CD4-positive, alpha-beta T cell (primary cell): Measurements from ENCODE around the gene RECQL5. TPM values are rescaled to one million over a fixed set of nuclear protein-coding genes. Genes with fewer than 3 reads are reported as not detected.
A peak's percentile ranks its signal among the peaks of the same experiment; 100 is the strongest.

Experiments used
- ATAC-seq: fragments of 200-7000 bp; cut with Tn5 transposase; one replicate; pipeline ENCODE4 v1.10.0; 2022; ENCODE audit warnings: mild to moderate bottlenecking; ENCODE audit not compliant: poor library complexity
- CTCF ChIA-PET: fragments of 350-600 bp; sonication (Branson Sonifier 250); formaldehyde crosslinking; loops from one replicate; lab custom pipeline; 2021; ENCODE audit warnings: antibody characterized with exemption, inconsistent platforms; lab: Charles Lee
- POLR2A ChIA-PET: fragments of 350-600 bp; sonication (Branson Sonifier 250); formaldehyde crosslinking; loops from one replicate; lab custom pipeline; 2021; ENCODE audit warnings: antibody characterized with exemption, inconsistent platforms; lab: Charles Lee
- DNase-seq, 14 experiments: peaks; one replicate each; pipeline ENCODE4 v3.0.0-alpha.2; 2013 to 2020; ENCODE audit warnings: mixed read lengths in 2 of 14
- H3K27ac ChIP-seq, 2 donors: one replicate each; pipeline versions ENCODE4 v1.5.1 to v1.7.0; 2013; ENCODE audit warnings: low read length in 2 of 2, low read depth in 1 of 2, mild to moderate bottlenecking in 1 of 2
- H3K27me3 ChIP-seq, 2 experiments: 1 replicate in 1 of 2; 2 replicates in 1 of 2; pipeline versions ENCODE4 v1.6.1 to v1.7.0; 2013; ENCODE audit warnings: low read length in 2 of 2, control low read depth in 1 of 2, mild to moderate bottlenecking in 1 of 2, moderate library complexity in 1 of 2; ENCODE audit not compliant: insufficient read depth in 2 of 2, control insufficient read depth in 1 of 2
- H3K36me3 ChIP-seq: one replicate; pipeline ENCODE4 v1.6.1; 2013; ENCODE audit warnings: low read length, control low read depth; ENCODE audit not compliant: insufficient read depth
- H3K4me1 ChIP-seq: one replicate; pipeline ENCODE4 v1.6.1; 2013; ENCODE audit warnings: low read length, control low read depth; ENCODE audit not compliant: insufficient read depth
- H3K4me3 ChIP-seq: one replicate; pipeline ENCODE4 v1.5.1; 2013; ENCODE audit warnings: mild to moderate bottlenecking, low read length, moderate library complexity
- H3K9me3 ChIP-seq, 2 experiments: 1 replicate in 1 of 2; 2 replicates in 1 of 2; pipeline versions ENCODE4 v1.6.1 to v1.7.0; 2013; ENCODE audit warnings: low read length in 2 of 2, mild to moderate bottlenecking in 2 of 2, control low read depth in 1 of 2, moderate library complexity in 1 of 2; ENCODE audit not compliant: control insufficient read depth in 1 of 2, insufficient read depth in 1 of 2
- H3K27ac Mint-ChIP-seq: one replicate; pipeline ENCODE4 v1.8.0; 2020; ENCODE audit warnings: mixed read lengths
- H3K27me3 Mint-ChIP-seq: one replicate; pipeline ENCODE4 v1.8.0; 2021; ENCODE audit warnings: mixed read lengths
- H3K36me3 Mint-ChIP-seq: one replicate; pipeline ENCODE4 v1.8.0; 2021; ENCODE audit warnings: low read depth, mixed read lengths
- H3K4me1 Mint-ChIP-seq: one replicate; pipeline ENCODE4 v1.8.0; 2021; ENCODE audit warnings: low read depth, mixed read lengths
- H3K4me3 Mint-ChIP-seq: one replicate; pipeline ENCODE4 v1.8.0; 2020; ENCODE audit warnings: mild to moderate bottlenecking, mixed read lengths
- H3K9me3 Mint-ChIP-seq: one replicate; pipeline ENCODE4 v1.8.0; 2020; ENCODE audit warnings: mixed read lengths
- CTCF ChIP-seq: fragments of 200-600 bp; IDR thresholded peaks from one replicate; pipeline ENCODE4 v1.8.0; 2022; ENCODE audit warnings: antibody characterized with exemption, mild to moderate bottlenecking
- intact Hi-C, 2 experiments: fragments of 100-400 bp; cut with DNase I in 1 of 2; cut with micrococcal nuclease in 1 of 2; formaldehyde crosslinking; loops; one replicate each; pipeline versions ENCODE4 v1.15.1 to v1.9.0; 2023 to 2025; cut with DNase I, micrococcal nuclease
- total RNA-seq, 174 experiments: library from RNA in 2 of 174; stranded (reverse) in 2 of 174; gene quantifications; one replicate each; pipeline ENCODE4 v1.2.3 and lab custom pipeline; 2021 to 2026

The RECQL5 gene
- total RNA-seq, 2 experiments from 2014 or later: 16.4 to 17.7 TPM

- Mint-ChIP-seq H3K27ac (no peak overlapping the region), H3K9me3 (no peaks in the 10 kb centered on the region), H3K4me1 (peaks cover 11% of the 10 kb centered on the region), H3K27me3 (no peaks in the 10 kb centered on the region), H3K36me3 (no peaks in the 10 kb centered on the region), H3K4me3 (peak overlapping the region; percentile 68)
- no peaks in the 10 kb centered on the region for H3K9me3 ChIP-seq
- H3K27me3 ChIP-seq: no peaks in the 10 kb centered on the region
- H3K36me3 ChIP-seq: no peaks in the 10 kb centered on the region
- H3K4me3 ChIP-seq: no peak overlapping the region
- intact Hi-C loops: no loop called here
- no peak for TF ChIP-seq CTCF
- DNase-seq: peak in 2 of 14 experiments; percentile 26 to 41
- ATAC-seq: no peak
- CTCF ChIA-PET: interaction anchor here (1.5 kb wide), 1 partner anchor 43 kb away, joined by 3 read pairs; the partner anchor contains the start of gene SMIM5
- POLR2A ChIA-PET: interaction anchor here (1.1 to 1.3 kb wide), 2 partner anchors 134 to 163 kb away, joined by 3 to 4 read pairs; partner anchors contain the start of gene TMEM94
- no peak overlapping the region for H3K27ac ChIP-seq
- peaks cover 32% of the 10 kb centered on the region for H3K4me1 ChIP-seq
Measured at GRCh38 chr17:75590314-75590761, 76.6 kb downstream of the RECQL5 start.

GRCh38 chr17:75589919-75590303 is 77.0 kb downstream of the RECQL5 start:
- peaks cover 11% of the 10 kb centered on the region for H3K4me1 Mint-ChIP-seq
- no peak for ATAC-seq
- H3K36me3 Mint-ChIP-seq: no peaks in the 10 kb centered on the region
- peaks cover 32% of the 10 kb centered on the region for H3K4me1 ChIP-seq
- no peaks in the 10 kb centered on the region for H3K27me3 ChIP-seq
- ChIA-PET POLR2A (interaction anchor here (1.1 to 1.3 kb wide), 2 partner anchors 134 to 164 kb away, joined by 3 to 4 read pairs; partner anchors contain the start of gene TMEM94), CTCF (interaction anchor here (1.5 kb wide), 1 partner anchor 43 kb away, joined by 3 read pairs; the partner anchor contains the start of gene SMIM5)
- H3K9me3 Mint-ChIP-seq: no peaks in the 10 kb centered on the region
- intact Hi-C loops: loop anchor here (2.0 to 5.0 kb wide), 4 partner anchors 63 to 163 kb away; partner anchors contain the start of genes LLGL2 (in 2 of the 2) and CASKIN2 (in 1 of the 2)
- no peak overlapping the region for H3K27ac ChIP-seq
- H3K27me3 Mint-ChIP-seq: no peaks in the 10 kb centered on the region
- peak overlapping the region; percentile 51 for H3K4me3 ChIP-seq
- TF ChIP-seq CTCF: no peak
- H3K36me3 ChIP-seq: no peaks in the 10 kb centered on the region
- H3K9me3 ChIP-seq: no peaks in the 10 kb centered on the region
- H3K27ac Mint-ChIP-seq: no peak overlapping the region
- DNase-seq: peak in 2 of 14 experiments; percentile 25 to 57
- peak overlapping the region; percentile 68 for H3K4me3 Mint-ChIP-seq

- H3K36me3 Mint-ChIP-seq: no peaks in the 10 kb centered on the region
- intact Hi-C loops: loop anchor here (2.0 to 5.0 kb wide), 4 partner anchors 62 to 162 kb away; partner anchors contain the start of genes LLGL2 (in 2 of the 2) and CASKIN2 (in 1 of the 2)
- H3K27ac Mint-ChIP-seq: no peak overlapping the region
- Histone ChIP-seq H3K27me3 (no peaks in the 10 kb centered on the region), H3K4me3 (peak overlapping the region; percentile 66), H3K27ac (peak overlapping the region in 1 of 2 donors; percentile 56), H3K4me1 (peaks cover 32% of the 10 kb centered on the region), H3K9me3 (no peaks in the 10 kb centered on the region), H3K36me3 (no peaks in the 10 kb centered on the region)
- H3K4me3 Mint-ChIP-seq: peak overlapping the region; percentile 81
- H3K9me3 Mint-ChIP-seq: no peaks in the 10 kb centered on the region
- ATAC-seq (peak; percentile 88), DNase-seq (peak; percentile 91 to 99 (median 96))
- ChIA-PET POLR2A (interaction anchor here (0.7 to 1.9 kb wide), 13 partner anchors 11 to 318 kb away, joined by 3 to 10 read pairs (median 4); partner anchors contain the start of genes LLGL2, MIF4GD, RECQL5 and SAP30BP), CTCF (interaction anchor here (0.7 to 1.5 kb wide), 3 partner anchors 44 to 133 kb away, joined by 3 to 4 read pairs (median 3); partner anchors contain the start of genes LLGL2, SMIM5 and TMEM94)
- H3K27me3 Mint-ChIP-seq: no peaks in the 10 kb centered on the region
- peak; percentile 57 for TF ChIP-seq CTCF
- H3K4me1 Mint-ChIP-seq: peaks cover 11% of the 10 kb centered on the region
Measured at GRCh38 chr17:75589012-75589918, 77.7 kb downstream of the RECQL5 start.
